ENCODE measurements around the gene CYBC1. TPM values are rescaled to one million over a fixed set of nuclear protein-coding genes. Genes with fewer than 3 reads are reported as not detected.
"Not testable (repeated sequence)": the region's sequence is repeated elsewhere in the genome, so short reads cannot be mapped to it uniquely, and the experiment has no call there.

Gene CYBC1
- total RNA-seq, 1 donor from 2014 or later = 124 TPM

GRCh38 chr17:82458179-82458884 lies 7.8 kb upstream of the CYBC1 start, which contains the start of gene NARF:
TSS of gene NARF (plus strand) at chr17:82458741. CDS start at chr17:82458804, 63 bp downstream.
- Histone ChIP-seq H3K9me3 (no peaks in the 10 kb centered on the region), H3K27me3 (no peaks in the 10 kb centered on the region), H3K4me3 (peak within 1 kb of the TSS; percentile 77 to 86), H3K36me3 (peaks cover 24 to 29% of the 10 kb centered on the region in 2 donors), H3K4me1 (peaks cover 0 to 12% of the 10 kb centered on the region in 2 donors), H3K27ac (peak within 1 kb of the TSS; percentile 100)
- DNase-seq (ENCODE audit: low spot score in 2 of 2) = peak; percentile 92 to 99
- intact Hi-C loops (cut with DNase I) = loop anchor here (1.0 to 2.0 kb wide), 6 partner anchors 8 to 190 kb away; partner anchors contain the start of genes CYBC1, FOXK2 and WDR45B
- no peak for TF ChIP-seq CTCF (IDR thresholded peaks at IDR 0.05)

DNA sequence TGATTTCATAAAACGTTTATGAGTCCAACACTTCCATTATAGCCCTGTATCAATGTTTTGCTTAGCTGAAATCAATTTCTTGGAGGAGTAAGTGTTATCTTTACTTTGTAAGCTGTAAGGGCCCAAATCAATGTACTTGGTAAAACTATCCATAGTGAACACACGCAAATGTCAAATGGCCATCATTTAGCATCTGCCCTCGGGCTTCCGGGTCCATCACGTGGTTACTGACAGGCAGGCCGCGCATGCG lies 7.3 kb upstream of the CYBC1 start:
- intact Hi-C loops (cut with DNase I) = loop anchor here (1.0 to 2.0 kb wide), 6 partner anchors 8 to 191 kb away; partner anchors contain the start of genes CYBC1, FOXK2 and WDR45B
- H3K4me3 ChIP-seq = peak overlapping the region; percentile 77 to 86
- peaks cover 0 to 12% of the 10 kb centered on the region in 2 donors for H3K4me1 ChIP-seq
- H3K36me3 ChIP-seq = peaks cover 24 to 27% of the 10 kb centered on the region in 2 donors
- no peak for DNase-seq (ENCODE audit: low spot score in 2 of 2)
- peak overlapping the region; percentile 100 for H3K27ac ChIP-seq
- no peaks in the 10 kb centered on the region for H3K9me3 ChIP-seq
- no peaks in the 10 kb centered on the region for H3K27me3 ChIP-seq
- TF ChIP-seq CTCF (IDR thresholded peaks at IDR 0.05) = no peak

DNA sequence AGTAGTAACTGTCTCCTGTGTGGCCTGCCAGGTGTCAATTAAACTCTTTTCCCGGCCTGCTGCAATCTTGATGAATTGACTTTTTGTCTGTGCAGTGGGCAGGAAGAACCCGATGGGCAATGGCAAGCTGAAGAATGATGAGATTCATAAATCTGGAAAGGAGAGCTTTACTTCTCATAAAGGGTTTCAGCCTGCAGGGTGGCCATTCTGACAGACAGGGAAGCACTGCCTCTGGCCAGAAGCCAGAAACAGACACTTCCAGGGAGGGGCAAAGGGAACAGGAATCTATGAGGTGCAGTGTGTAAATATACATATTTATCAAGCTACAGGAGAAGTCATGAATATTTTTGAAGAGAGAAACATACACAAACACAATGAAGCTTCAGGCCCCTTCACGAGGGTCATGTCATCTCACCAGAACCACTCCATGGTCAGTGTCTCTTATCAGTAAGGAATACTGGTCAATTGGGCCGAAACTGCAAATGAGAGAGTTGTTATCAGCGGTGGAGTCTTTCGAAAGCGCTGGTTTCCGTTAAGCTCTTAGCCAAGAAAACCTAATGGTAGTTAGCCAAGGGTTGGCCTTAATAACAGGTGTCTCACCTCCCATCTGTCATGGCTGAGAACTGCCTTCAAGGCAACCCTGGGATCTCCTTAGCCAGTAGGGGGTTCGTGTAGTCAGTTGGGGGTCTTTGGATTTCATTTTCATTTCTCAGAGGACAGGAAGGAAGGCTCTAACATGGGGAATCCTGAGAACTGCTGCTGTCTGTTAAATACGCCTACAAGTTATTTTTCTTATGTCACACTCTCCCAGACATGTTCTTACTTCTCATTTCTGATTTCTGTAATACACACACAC lies 6.7 kb upstream of the CYBC1 start:
- no peak for TF ChIP-seq CTCF (IDR thresholded peaks at IDR 0.05)
- H3K36me3 ChIP-seq = peaks cover 19 to 22% of the 10 kb centered on the region in 2 donors
- peaks cover 0 to 12% of the 10 kb centered on the region in 2 donors for H3K4me1 ChIP-seq
- peak overlapping the region; percentile 77 to 86 for H3K4me3 ChIP-seq
- peak overlapping the region; percentile 100 for H3K27ac ChIP-seq
- H3K27me3 ChIP-seq = no peaks in the 10 kb centered on the region
- intact Hi-C loops (cut with DNase I) = no loop called here
- H3K9me3 ChIP-seq = no peaks in the 10 kb centered on the region
- no peak for DNase-seq (ENCODE audit: low spot score in 2 of 2)

- H3K4me3 ChIP-seq; intact Hi-C loops (cut with DNase I); H3K36me3 ChIP-seq; H3K27ac ChIP-seq; H3K27me3 ChIP-seq; H3K9me3 ChIP-seq; DNase-seq (ENCODE audit: low spot score in 2 of 2): not testable (repeated sequence)
- peaks cover 8 to 20% of the 10 kb centered on the region in 2 donors for H3K4me1 ChIP-seq
Observed at GRCh38 chr17:82453706-82454105, 3.2 kb upstream of the CYBC1 start.

- H3K4me3 ChIP-seq; H3K36me3 ChIP-seq; H3K9me3 ChIP-seq; DNase-seq (ENCODE audit: low spot score in 2 of 2); H3K27ac ChIP-seq; H3K27me3 ChIP-seq; intact Hi-C loops (cut with DNase I): not testable (repeated sequence)
- peaks cover 8 to 20% of the 10 kb centered on the region in 2 donors for H3K4me1 ChIP-seq
Observed at GRCh38 chr17:82453151-82453550, 2.6 kb upstream of the CYBC1 start.

DNA sequence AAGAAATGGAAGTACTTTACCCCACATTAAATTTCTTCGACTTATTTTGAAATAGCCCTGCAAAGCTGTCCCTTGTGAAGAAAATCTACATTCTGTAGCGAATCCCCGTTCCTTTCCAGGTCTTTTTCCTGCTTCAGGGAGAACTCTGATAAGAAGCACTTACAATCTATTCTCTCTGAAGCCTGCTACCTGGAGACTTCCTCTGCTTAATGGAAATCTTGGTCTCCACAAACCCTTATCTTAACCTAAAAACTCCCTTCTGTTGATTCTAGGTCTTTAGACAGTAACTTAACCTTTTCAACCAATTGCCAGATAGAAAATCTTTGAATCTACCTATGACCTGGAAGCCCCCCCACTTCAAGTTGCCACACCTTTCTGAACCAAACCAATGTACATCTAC lies 1.6 kb upstream of the CYBC1 start:
- Histone ChIP-seq H3K9me3 (no peaks in the 10 kb centered on the region), H3K4me1 (peaks cover 8 to 15% of the 10 kb centered on the region in 2 donors), H3K4me3 (no peak overlapping the region), H3K27me3 (no peaks in the 10 kb centered on the region), H3K36me3 (no peaks in the 10 kb centered on the region), H3K27ac (peak overlapping the region; percentile 90 to 94)
- DNase-seq (ENCODE audit: low spot score in 2 of 2) = no peak
- intact Hi-C loops (cut with DNase I) = no loop called here
- no peak for TF ChIP-seq CTCF (IDR thresholded peaks at IDR 0.05)

Data from ascending aorta (tissue), 2 donors.